Gastrocnemius medialis (tissue), 4 donors: ENCODE data around the gene USP12. TPM values are rescaled to one million over a fixed set of nuclear protein-coding genes. Genes with fewer than 3 reads are reported as not detected.

Experiments used
- ATAC-seq, 2 donors: fragments of 150-250 bp; one replicate each; pipeline ENCODE4 v1.9.1; 2016
- DNase-seq, 2 donors: peaks; one replicate each; pipeline ENCODE4 v3.0.0-alpha.2; 2019
- H3K27ac ChIP-seq, 4 donors: fragments of 200-600 bp; sonication (generic); 1 replicate in 1 of 4; 2 replicates in 3 of 4; pipeline ENCODE4 v1.5.1; 2016 to 2018; ENCODE audit warnings: mild to moderate bottlenecking in 2 of 4, moderate library complexity in 1 of 4
- H3K27me3 ChIP-seq, 3 donors: fragments of 200-600 bp; sonication (generic) in 2 of 3; 1 replicate in 1 of 3; 2 replicates in 2 of 3; pipeline versions ENCODE4 v1.5.1 to v1.6.0; 2016 to 2019; ENCODE audit warnings: mild to moderate bottlenecking in 1 of 3, moderate library complexity in 1 of 3
- H3K36me3 ChIP-seq, 2 donors: fragments of 200-600 bp; sonication (generic) in 1 of 2; one replicate each; pipeline ENCODE4 v1.5.1; 2017 to 2018
- H3K4me1 ChIP-seq, 2 donors: fragments of 200-600 bp; sonication (generic) in 1 of 2; one replicate each; pipeline ENCODE4 v1.5.1; 2016 to 2017; ENCODE audit warnings: mild to moderate bottlenecking in 2 of 2
- H3K4me3 ChIP-seq, 4 donors: fragments of 200-600 bp; sonication (generic) in 3 of 4; 1 replicate in 1 of 4; 2 replicates in 3 of 4; pipeline ENCODE4 v1.5.1; 2016 to 2019; ENCODE audit warnings: mild to moderate bottlenecking in 2 of 4
- H3K9me3 ChIP-seq, 3 donors: fragments of 200-600 bp; sonication (generic) in 2 of 3; 1 replicate in 1 of 3; 2 replicates in 2 of 3; pipeline ENCODE4 v1.5.1; 2016 to 2019
- CTCF ChIP-seq, 5 experiments: fragments of 450-650 bp in 3 of 5; fragments of 200-600 bp in 2 of 5; sonication (generic) in 2 of 5; IDR thresholded peaks in 4 of 5; conservative IDR thresholded peaks in 1 of 5; 1 replicate in 4 of 5; 2 replicates in 1 of 5; pipeline ENCODE4 v1.5.1; 2016 to 2019; ENCODE audit warnings: antibody characterized with exemption in 5 of 5, mild to moderate bottlenecking in 3 of 5, moderate library complexity in 3 of 5
- POLR2A ChIP-seq, 2 donors: fragments of 450-650 bp; IDR thresholded peaks; one replicate each; pipeline ENCODE4 v1.6.1; 2017; ENCODE audit warnings: antibody characterized with exemption in 2 of 2, mild to moderate bottlenecking in 2 of 2, moderate library complexity in 2 of 2
- in situ Hi-C, 4 donors: fragments of 200-750 bp; cut with MboI; loops; one replicate each; pipeline versions ENCODE4 v1.15.0 to v1.8.0; 2017; ENCODE audit warnings: low sequenced_read_pairs in 4 of 4
- intact Hi-C: fragments of 100-400 bp; cut with DNase I; formaldehyde crosslinking; loops from one replicate; pipeline ENCODE4 v1.15.1; 2023; ENCODE audit warnings: low total_unique reads
- total RNA-seq, 4 donors: library from RNA; depleted of rRNA; stranded (reverse); fragments of >200 nt; gene quantifications; one replicate each; pipeline versions ENCODE4 v1.1.0 to v1.2.3, GENCODE V29; 2016

The USP12 gene
- total RNA-seq, 4 donors from 2014 or later, result 11.1 to 27.6 (median 13.1) TPM

- Histone ChIP-seq H3K36me3 (no peaks in the 10 kb centered on the region), H3K9me3 (no peaks in the 10 kb centered on the region), H3K4me1 (peaks cover 57 to 58% of the 10 kb centered on the region in 2 donors), H3K27me3 (no peaks in the 10 kb centered on the region), H3K27ac (peak overlapping the region; percentile 88 to 94 (median 90)), H3K4me3 (peak overlapping the region in 1 of 4 donors; percentile 18)
- ATAC-seq, result no peak
- no peak for TF ChIP-seq POLR2A (IDR thresholded peaks at IDR 0.05)
- TF ChIP-seq CTCF (IDR thresholded peaks at IDR 0.05 in 4 of 5, conservative IDR thresholded peaks at IDR 0.05 in 1 of 5), result no peak
- DNase-seq, result no peak
- intact Hi-C loops, result no loop called here
- in situ Hi-C loops, result loop anchor here in 1 of 4 donors (5.0 to 25.0 kb wide), 2 partner anchors 83 to 443 kb away; partner anchors contain the start of genes LNX2, POLR1D and RPL21
These were observed 2.5 kb downstream of the USP12 start for GRCh38 chr13:27168906-27169657.

- TF ChIP-seq POLR2A (IDR thresholded peaks at IDR 0.05) (no peak), CTCF (IDR thresholded peaks at IDR 0.05 in 4 of 5, conservative IDR thresholded peaks at IDR 0.05 in 1 of 5) (no peak)
- DNase-seq, result no peak
- no peak for ATAC-seq
- no peaks in the 10 kb centered on the region for H3K9me3 ChIP-seq
- no peaks in the 10 kb centered on the region for H3K36me3 ChIP-seq
- no peaks in the 10 kb centered on the region for H3K27me3 ChIP-seq
- no peak overlapping the region for H3K4me3 ChIP-seq
- intact Hi-C loops, result no loop called here
- peak overlapping the region; percentile 29 to 94 (median 90) for H3K27ac ChIP-seq
- peaks cover 65 to 66% of the 10 kb centered on the region in 2 donors for H3K4me1 ChIP-seq
- in situ Hi-C loops, result loop anchor here in 1 of 4 donors (5.0 to 25.0 kb wide), 2 partner anchors 84 to 444 kb away; partner anchors contain the start of genes LNX2, POLR1D and RPL21
These were observed 3.5 kb downstream of the USP12 start for GRCh38 chr13:27168086-27168485.

- no peaks in the 10 kb centered on the region for H3K9me3 ChIP-seq
- peaks cover 76 to 82% of the 10 kb centered on the region in 2 donors for H3K4me1 ChIP-seq
- no peak overlapping the region for H3K4me3 ChIP-seq
- intact Hi-C loops (no loop called here), in situ Hi-C loops (loop anchor here in 1 of 4 donors (5.0 to 25.0 kb wide), 2 partner anchors 86 to 446 kb away; partner anchors contain the start of genes LNX2, POLR1D and RPL21)
- H3K27ac ChIP-seq, result no peak overlapping the region
- H3K36me3 ChIP-seq, result no peaks in the 10 kb centered on the region
- no peaks in the 10 kb centered on the region for H3K27me3 ChIP-seq
- ATAC-seq (no peak), DNase-seq (no peak)
- TF ChIP-seq POLR2A (IDR thresholded peaks at IDR 0.05), result no peak
- TF ChIP-seq CTCF (IDR thresholded peaks at IDR 0.05 in 4 of 5, conservative IDR thresholded peaks at IDR 0.05 in 1 of 5), result no peak
These were observed 5.3 kb downstream of the USP12 start for GRCh38 chr13:27166313-27166712.

- in situ Hi-C loops, result loop anchor here in 1 of 4 donors (25.0 kb wide), 1 partner anchor 450 kb away; the partner anchor contains the start of genes LNX2 and POLR1D
- ATAC-seq (peak in 1 of 2 donors; percentile 76), DNase-seq (no peak)
- H3K36me3 ChIP-seq, result no peaks in the 10 kb centered on the region
- H3K27ac ChIP-seq, result no peak overlapping the region
- no peak overlapping the region for H3K4me3 ChIP-seq
- no peaks in the 10 kb centered on the region for H3K27me3 ChIP-seq
- TF ChIP-seq POLR2A (IDR thresholded peaks at IDR 0.05), result no peak
- TF ChIP-seq CTCF (IDR thresholded peaks at IDR 0.05 in 4 of 5, conservative IDR thresholded peaks at IDR 0.05 in 1 of 5), result no peak
- H3K4me1 ChIP-seq, result peaks cover 48 to 53% of the 10 kb centered on the region in 2 donors
- no peaks in the 10 kb centered on the region for H3K9me3 ChIP-seq
- intact Hi-C loops, result no loop called here
These were observed 9.6 kb downstream of the USP12 start for GRCh38 chr13:27161980-27162379.
